ENCODE measurements around the gene UVSSA.

- TF ChIP-seq CTCF (IDR thresholded peaks at IDR 0.05) (no peak), POLR2AphosphoS5 (IDR thresholded peaks at IDR 0.05) (no peak), POLR2A (IDR thresholded peaks at IDR 0.05) (no peak)
Measured at GRCh38 chr4:1329408-1330371, 17.3 kb upstream of the UVSSA start.

All from breast epithelium (tissue), 3 donors.